ENCODE measurements around the gene XIRP2. TPM values are rescaled to one million over a fixed set of nuclear protein-coding genes. Genes with fewer than 3 reads are reported as not detected.

The XIRP2 gene
- total and polyA plus RNA-seq, 10 of the 15 experiments (the other 5 are each of a cell fraction or from before 2014, with no cell fraction given) = 0.03 TPM; not detected in 9

- no peaks in the 10 kb centered on the region for H4K20me1 ChIP-seq (ENCODE audit: control insufficient read depth, insufficient read depth)
- 37% methylated on average over 12 of the region's 12 CpGs for WGBS (ENCODE audit: insufficient coverage, insufficient replicate concordance, low lambda C conversion rate, missing lambda C conversion rate)
- H3K79me2 ChIP-seq (ENCODE audit: control insufficient read depth, insufficient read depth, low read length) = no peaks in the 10 kb centered on the region
- ChIA-PET RAD21 (ENCODE audit: unreplicated experiment) (no interaction called here), POLR2A (no interaction called here), CTCF (no interaction called here), SMC1A (ENCODE audit: uncharacterized antibody, unreplicated experiment) (no interaction called here)
- intact Hi-C loops (cut with micrococcal nuclease; ENCODE audit: unreplicated experiment) = no loop called here
- TF ChIP-seq ATF7 (IDR thresholded peaks at IDR 0.05; ENCODE audit: low read depth) (0 out of 2 replicates have a peak, but pooled peaks have one; percentile 36), ZNF274 (IDR thresholded peaks at IDR 0.05; ENCODE audit: insufficient read depth, insufficient read length) (no peak)
- in situ Hi-C loops (cut with MboI) = no loop called here
- no peak for ATAC-seq
- no peak for FAIRE-seq
- H3K4me1 ChIP-seq (ENCODE audit: control insufficient read depth, insufficient read depth, low read length) = no peaks in the 10 kb centered on the region
- DNase-seq (ENCODE audit: low read depth, low spot score) = no peak
- no peak overlapping the region for H2AFZ ChIP-seq (ENCODE audit: control insufficient read depth, low read depth, low read length)
- no peak overlapping the region for H3K27ac ChIP-seq (ENCODE audit: control insufficient read depth, insufficient read depth)
- no peaks in the 10 kb centered on the region for H3K36me3 ChIP-seq (ENCODE audit: control insufficient read depth in 2 of 2, insufficient read depth in 2 of 2, low read length in 1 of 2)
- no peaks in the 10 kb centered on the region for H3K9me3 ChIP-seq (replicated peaks; ENCODE audit: control insufficient read depth, insufficient read depth, low read length)
- BruUV-seq (replicated peaks) = no TSS peak
- no peak overlapping the region for H3K4me2 ChIP-seq (ENCODE audit: control insufficient read depth, insufficient read depth)
- H3K27me3 ChIP-seq (replicated peaks in 1 of 2; ENCODE audit: control insufficient read depth in 2 of 2, insufficient read depth in 2 of 2, low read length in 1 of 2) = no peaks in the 10 kb centered on the region
- H3K4me3 ChIP-seq = no peak overlapping the region
- no peak overlapping the region for H3K9ac ChIP-seq (ENCODE audit: control insufficient read depth, insufficient read depth, low read length)
Measured at GRCh38 chr2:166994588-166995336, 106.5 kb downstream of the XIRP2 start.

DNA sequence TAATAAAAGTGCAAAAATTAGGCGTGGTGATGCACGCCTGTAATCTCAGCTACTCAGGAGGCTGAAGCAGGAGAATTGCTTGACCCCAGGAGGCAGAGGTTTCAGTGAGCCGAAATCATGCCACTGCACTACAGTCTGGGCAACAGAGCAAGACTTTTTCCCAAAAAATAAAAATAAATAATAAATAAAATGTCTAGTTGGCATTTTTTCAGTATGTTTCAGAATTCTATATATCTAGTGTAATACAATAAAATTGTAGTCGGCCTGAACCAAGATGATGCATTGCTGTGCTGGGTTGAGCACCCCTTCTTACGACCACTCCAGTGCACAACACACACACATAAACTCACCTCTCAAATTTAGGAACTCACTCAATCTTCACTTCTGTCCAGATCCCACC lies 108.2 kb downstream of the XIRP2 start:
- in situ Hi-C loops (cut with MboI) = no loop called here
- no peak for TF ChIP-seq STAT3 (IDR thresholded peaks at IDR 0.05; ENCODE audit: low read depth, low read length)
- no peak for TF ChIP-seq ZBTB33 (IDR thresholded peaks at IDR 0.05)
- no peak for TF ChIP-seq NBN (IDR thresholded peaks at IDR 0.05)
- no peak for TF ChIP-seq RBBP5 (conservative IDR thresholded peaks at IDR 0.05)
- TF ChIP-seq BCL11A (IDR thresholded peaks at IDR 0.05; ENCODE audit: low read depth, low read length) = no peak
- no peak for TF ChIP-seq NR2C2 (IDR thresholded peaks at IDR 0.05; ENCODE audit: borderline replicate concordance, control insufficient read depth, insufficient read length, low read depth)
- no peak for TF ChIP-seq BACH1 (IDR thresholded peaks at IDR 0.05; ENCODE audit: borderline replicate concordance)
- no peak for TF ChIP-seq ZBTB40 (IDR thresholded peaks at IDR 0.05; ENCODE audit: borderline replicate concordance)
- TF ChIP-seq E2F4 (IDR thresholded peaks at IDR 0.05; ENCODE audit: low read depth, low read length) = no peak

More for the DNA sequence above, 108.2 kb downstream of the XIRP2 start:
- RAD21 ChIA-PET (ENCODE audit: unreplicated experiment) = no interaction called here
- H3K27ac ChIP-seq (ENCODE audit: control insufficient read depth, insufficient read depth) = no peak overlapping the region
- no peak for ATAC-seq
- FAIRE-seq = no peak
- H3K36me3 ChIP-seq (ENCODE audit: control insufficient read depth in 2 of 2, insufficient read depth in 2 of 2, low read length in 1 of 2) = no peaks in the 10 kb centered on the region
- H3K27me3 ChIP-seq (replicated peaks in 1 of 2; ENCODE audit: control insufficient read depth in 2 of 2, insufficient read depth in 2 of 2, low read length in 1 of 2) = no peaks in the 10 kb centered on the region
- no peak overlapping the region for H3K9ac ChIP-seq (ENCODE audit: control insufficient read depth, insufficient read depth, low read length)
- H2AFZ ChIP-seq (ENCODE audit: control insufficient read depth, low read depth, low read length) = no peak overlapping the region
- H3K4me3 ChIP-seq = no peak overlapping the region
- no TSS peak for BruUV-seq (replicated peaks)
- CTCF ChIA-PET = no interaction called here
- no peak overlapping the region for H3K4me2 ChIP-seq (ENCODE audit: control insufficient read depth, insufficient read depth)
- H3K4me1 ChIP-seq (ENCODE audit: control insufficient read depth, insufficient read depth, low read length) = no peaks in the 10 kb centered on the region
- POLR2A ChIA-PET = no interaction called here
- intact Hi-C loops (cut with micrococcal nuclease; ENCODE audit: unreplicated experiment) = no loop called here
- WGBS (ENCODE audit: insufficient coverage, insufficient replicate concordance, low lambda C conversion rate, missing lambda C conversion rate) = 25% methylated on average over 5 of the region's 5 CpGs
- no peaks in the 10 kb centered on the region for H3K9me3 ChIP-seq (replicated peaks; ENCODE audit: control insufficient read depth, insufficient read depth, low read length)
- no peaks in the 10 kb centered on the region for H4K20me1 ChIP-seq (ENCODE audit: control insufficient read depth, insufficient read depth)
- SMC1A ChIA-PET (ENCODE audit: uncharacterized antibody, unreplicated experiment) = no interaction called here
- DNase-seq (ENCODE audit: low read depth, low spot score) = no peak
- H3K79me2 ChIP-seq (ENCODE audit: control insufficient read depth, insufficient read depth, low read length) = no peaks in the 10 kb centered on the region
